K562 treated with DMSO at 1 percent for 24 hours (cell line): Measurements from ENCODE around the gene MCTP1. TPM values are rescaled to one million over a fixed set of nuclear protein-coding genes. Genes with fewer than 3 reads are reported as not detected.

Experiments used
- total RNA-seq: library from RNA; unstranded; fragments of 300-600 nt; gene quantifications from 2 replicates; pipeline ENCODE4 v1.2.3, GENCODE V29; 2022; ENCODE audit warnings: low read depth; ENCODE audit not compliant: insufficient read depth

Gene MCTP1
- 0.29 TPM in 1 of 2 replicates, not detected in the other for total RNA-seq

DNA sequence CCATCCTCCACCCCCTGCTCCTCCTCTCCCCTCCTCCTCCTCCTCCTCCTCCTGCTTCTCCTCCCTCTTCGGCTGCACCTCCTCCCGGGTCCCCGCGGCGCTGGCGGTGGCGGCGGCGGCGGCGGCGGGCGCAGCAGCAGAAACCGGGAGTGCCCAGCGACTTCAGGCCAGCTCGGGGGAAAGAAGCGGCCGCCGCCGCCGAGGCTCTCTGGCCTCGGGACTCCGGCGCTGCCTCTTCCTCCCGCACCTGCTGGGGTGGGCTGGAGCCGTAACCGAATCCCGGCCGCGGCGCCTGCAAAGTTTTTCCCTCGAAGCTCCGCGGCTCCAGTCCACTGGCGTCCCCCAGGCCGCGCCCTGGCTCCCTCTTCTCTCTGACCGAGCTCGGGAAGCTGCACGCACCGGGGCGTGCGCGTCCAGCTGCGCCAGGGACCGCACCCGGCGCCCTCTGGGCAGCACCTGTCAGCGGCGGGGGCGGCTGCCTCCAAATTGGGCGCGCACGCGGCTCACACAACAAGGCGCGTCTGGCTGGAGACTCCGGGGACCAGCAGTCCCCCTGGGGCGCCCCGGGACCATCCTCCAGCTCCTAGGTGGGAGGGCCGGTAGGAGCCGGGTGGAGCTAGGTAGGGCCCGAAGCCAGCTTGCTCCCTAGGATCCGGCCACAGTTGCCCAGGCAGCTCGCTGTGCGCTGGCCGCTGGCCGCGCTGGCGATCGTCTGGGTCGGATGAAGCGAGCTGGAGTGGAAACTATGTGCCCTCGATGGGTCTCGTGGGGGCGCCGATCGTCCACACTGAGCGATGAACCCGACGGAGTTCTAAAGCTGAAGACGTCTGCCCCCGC lies at the start of gene MCTP1:
TSS of gene MCTP1 (minus strand) at position 523 of the 837 bp plus-strand sequence.

Other genes starting within 250 kb of the MCTP1 start
- gene FAM81B, start 106.3 kb upstream of the MCTP1 start, total RNA-seq: not detected in 2 replicates